HG02970 (cell line): ENCODE measurements around the gene IDS.
"Not testable (repeated sequence)": the region's sequence is repeated elsewhere in the genome, so short reads cannot be mapped to it uniquely, and the experiment has no call there.

Source experiments
- ATAC-seq: cut with Tn5 transposase; IDR thresholded peaks from one replicate; pipeline ENCODE4 v1.9.1; 2021; ENCODE audit warnings: mild to moderate bottlenecking, moderate library complexity, moderate number of reproducible peaks; ENCODE audit not compliant: unreplicated experiment, low FRiP score

The IDS gene

GRCh38 chrX:149503446-149503845, 1.7 kb downstream of the IDS start:
- ATAC-seq: peak; percentile 47

- not testable (repeated sequence) for ATAC-seq
Measured at GRCh38 chrX:149502923-149503322, 2.2 kb downstream of the IDS start.

DNA sequence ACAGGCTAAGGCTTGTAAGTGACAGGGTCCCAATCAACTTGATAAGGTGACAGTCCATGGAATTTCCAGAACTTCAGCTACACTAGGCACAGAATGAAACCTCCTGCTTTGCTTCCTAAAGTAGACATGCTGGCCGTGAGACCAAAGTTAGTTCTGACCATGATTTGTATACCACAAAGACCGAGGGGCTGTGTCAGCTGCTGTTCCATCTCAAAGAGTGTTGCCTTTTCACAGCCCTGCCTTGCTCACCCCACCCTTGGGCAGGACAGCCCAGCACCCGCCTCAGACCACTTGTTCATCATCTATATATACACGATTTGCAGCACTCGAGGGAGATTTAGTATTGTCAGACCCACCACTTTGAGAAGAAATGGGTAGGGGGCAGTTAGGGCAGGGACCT, 5.3 kb downstream of the IDS start:
- no peak for ATAC-seq

GRCh38 chrX:149498767-149499166, 6.3 kb downstream of the IDS start:
- no peak for ATAC-seq

DNA sequence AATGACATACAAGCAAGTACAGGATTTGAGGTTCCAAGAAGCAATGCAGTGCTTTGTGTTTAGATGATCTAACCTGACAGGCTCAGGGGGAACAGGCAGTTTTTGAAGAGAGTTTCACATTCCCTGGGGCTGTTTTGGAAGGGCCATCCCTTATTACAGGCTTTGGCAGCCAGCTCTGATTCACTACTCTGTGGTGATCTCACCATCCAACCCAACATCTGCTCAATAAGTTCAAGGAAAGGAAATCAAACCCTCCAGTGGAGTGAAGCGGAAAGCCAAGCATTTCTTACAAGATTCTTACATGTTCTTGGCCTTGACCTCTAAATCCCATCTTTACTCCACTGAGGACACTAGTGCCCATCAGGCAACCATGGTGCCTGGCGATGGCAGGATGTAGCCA, 7.5 kb downstream of the IDS start:
- no peak for ATAC-seq

GRCh38 chrX:149497054-149497453, 8.1 kb downstream of the IDS start:
- ATAC-seq: no peak

GRCh38 chrX:149495573-149496071, 9.5 kb downstream of the IDS start:
- no peak for ATAC-seq

DNA sequence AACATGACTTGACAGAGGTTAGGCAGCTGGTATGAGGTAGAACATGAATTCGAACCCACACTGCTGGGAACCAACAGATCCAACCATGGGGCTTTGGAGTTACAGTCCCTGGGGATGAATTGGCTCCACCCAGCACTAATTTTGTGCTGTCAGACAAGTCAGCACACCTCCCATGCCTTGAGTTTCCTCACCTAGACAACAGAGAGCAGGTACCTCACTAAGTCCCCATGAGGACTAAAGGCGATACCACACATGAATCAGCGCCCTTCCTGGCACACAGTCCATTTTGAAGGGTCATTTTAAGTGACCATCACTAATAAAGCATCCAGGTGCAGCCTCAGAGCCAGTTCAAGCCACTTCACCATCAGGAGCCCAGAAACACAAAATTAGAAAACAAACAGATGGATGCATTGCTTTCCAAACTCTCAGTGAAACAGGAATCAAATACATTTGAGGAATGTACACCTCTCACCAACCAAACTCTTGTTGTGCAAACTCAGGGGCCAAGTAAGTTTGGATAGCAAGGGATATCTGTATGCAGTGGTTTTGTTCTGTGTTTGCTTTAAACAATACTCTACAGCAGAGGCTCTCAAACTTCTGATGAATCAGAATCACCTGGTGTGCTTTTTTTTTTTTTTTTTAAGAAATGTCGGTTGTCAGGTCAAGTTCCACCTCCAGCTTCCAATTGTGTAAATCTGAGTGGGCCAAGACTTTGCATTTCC, 10.1 kb downstream of the IDS start:
- ATAC-seq: no peak

DNA sequence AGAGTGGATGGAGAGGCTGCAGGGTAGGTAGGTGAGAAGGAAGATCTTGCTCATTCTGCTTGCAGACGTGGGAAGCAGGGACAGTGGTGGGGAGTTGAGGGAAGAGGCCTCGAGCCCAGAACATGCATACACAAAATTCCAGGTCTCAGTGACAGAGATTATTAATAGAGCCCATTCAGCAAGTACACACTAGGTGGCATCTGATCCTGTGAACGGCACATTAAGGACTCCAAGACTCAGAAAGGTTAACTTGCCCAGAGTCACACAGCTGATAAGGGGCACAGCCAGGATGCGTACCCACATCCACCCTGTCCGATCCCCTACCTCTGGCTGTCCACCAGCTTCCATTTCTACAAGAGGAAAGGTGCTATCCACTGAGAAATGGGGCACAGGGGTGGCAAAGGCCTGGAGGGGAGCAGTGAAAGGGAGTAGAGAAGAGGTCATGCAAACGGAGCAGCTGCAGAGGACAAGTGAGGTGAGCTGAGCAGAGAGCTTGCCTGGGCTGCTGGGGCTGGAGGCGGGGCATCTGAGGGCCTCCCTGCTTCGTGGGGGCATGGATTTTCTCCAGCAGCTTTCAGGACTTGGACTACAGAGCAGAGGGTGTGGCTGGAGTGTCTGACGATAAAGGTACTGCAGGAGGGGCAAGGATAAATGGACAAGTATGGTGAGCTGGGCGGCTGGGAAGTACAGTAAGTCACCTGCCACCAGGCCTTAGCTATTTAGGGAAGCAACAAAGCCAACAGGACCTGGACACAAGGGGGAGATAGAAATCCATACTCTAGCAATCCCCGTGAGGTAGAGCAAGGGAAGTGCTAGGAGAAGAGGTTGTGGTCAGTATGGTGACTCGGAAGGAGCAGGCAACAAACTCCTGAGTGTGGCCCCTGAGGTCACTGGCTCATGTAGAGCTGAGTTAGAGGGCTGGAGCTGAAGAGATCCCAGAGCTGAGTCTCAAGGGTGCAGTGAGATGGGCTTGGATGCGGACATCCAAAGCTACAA, 11.2 kb downstream of the IDS start:
- no peak for ATAC-seq

- ATAC-seq: no peak
Measured at GRCh38 chrX:149491812-149492211, 13.3 kb downstream of the IDS start.

- ATAC-seq: no peak
Measured at GRCh38 chrX:149490100-149490499, 15.0 kb downstream of the IDS start.

GRCh38 chrX:149488411-149489052, 16.6 kb downstream of the IDS start:
- ATAC-seq: not testable (repeated sequence)

- not testable (repeated sequence) for ATAC-seq
Measured at GRCh38 chrX:149488008-149488407, 17.1 kb downstream of the IDS start.

DNA sequence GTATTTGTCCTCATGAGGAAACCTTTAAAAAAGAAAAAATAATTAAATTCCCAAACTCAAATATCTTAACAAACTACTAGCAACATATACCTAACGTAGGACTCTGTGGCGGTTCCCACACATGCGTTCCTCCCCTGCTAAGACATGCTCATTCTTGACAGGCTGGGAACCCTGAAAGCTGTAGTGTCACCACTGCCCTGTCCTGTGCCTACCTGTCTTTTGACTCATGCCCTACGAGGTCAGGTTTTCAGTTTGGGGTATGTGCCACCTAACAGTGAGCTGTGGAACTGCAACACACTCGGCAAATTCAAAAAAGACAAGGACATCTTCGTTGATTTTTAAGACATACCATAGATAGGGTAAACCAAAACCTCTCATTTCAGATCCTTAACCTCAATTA, 17.8 kb downstream of the IDS start:
- no peak for ATAC-seq

- ATAC-seq: no peak
Measured at GRCh38 chrX:149476513-149476912, 28.6 kb downstream of the IDS start.

GRCh38 chrX:149473966-149474365, 31.1 kb downstream of the IDS start:
- ATAC-seq: no peak

DNA sequence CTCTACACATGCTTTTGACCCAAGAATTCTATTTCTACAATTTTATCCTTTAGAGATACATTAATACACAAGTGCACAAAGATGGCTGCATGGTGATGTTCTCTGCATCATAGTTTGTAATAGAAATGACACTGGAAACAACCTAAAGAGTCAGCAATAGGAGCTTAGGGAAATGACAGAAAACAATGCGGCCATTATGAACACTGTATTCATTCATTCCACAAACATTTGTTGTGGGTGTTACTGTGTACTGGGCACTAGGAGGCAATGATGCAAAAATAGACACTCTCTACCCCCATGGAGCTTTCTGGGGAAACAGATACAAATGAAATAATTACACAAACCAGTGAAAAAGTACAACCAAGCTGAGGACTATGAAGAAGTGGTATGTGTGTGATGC, 32.0 kb downstream of the IDS start:
- no peak for ATAC-seq

DNA sequence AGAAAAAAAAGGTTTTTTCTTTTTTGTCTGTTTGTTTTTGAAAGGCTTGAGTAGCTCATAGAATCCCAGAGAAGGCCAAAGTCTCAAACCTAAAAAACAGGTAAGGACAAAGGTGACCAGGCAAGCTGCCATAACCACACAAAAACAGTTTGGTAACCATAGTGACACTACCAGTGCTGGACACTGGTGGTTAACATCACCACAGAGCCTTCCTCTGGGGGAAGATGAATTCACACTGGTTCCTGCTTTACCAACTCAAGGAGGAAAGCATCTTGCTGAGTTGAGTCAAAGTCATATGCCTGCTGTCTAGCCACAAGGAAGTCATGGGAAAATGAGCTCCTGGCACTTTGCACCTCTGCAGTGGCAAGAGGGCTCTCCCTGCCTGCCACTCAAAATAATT, 32.5 kb downstream of the IDS start:
- ATAC-seq: no peak

- ATAC-seq: no peak
Measured at GRCh38 chrX:149471397-149471796, 33.7 kb downstream of the IDS start.

DNA sequence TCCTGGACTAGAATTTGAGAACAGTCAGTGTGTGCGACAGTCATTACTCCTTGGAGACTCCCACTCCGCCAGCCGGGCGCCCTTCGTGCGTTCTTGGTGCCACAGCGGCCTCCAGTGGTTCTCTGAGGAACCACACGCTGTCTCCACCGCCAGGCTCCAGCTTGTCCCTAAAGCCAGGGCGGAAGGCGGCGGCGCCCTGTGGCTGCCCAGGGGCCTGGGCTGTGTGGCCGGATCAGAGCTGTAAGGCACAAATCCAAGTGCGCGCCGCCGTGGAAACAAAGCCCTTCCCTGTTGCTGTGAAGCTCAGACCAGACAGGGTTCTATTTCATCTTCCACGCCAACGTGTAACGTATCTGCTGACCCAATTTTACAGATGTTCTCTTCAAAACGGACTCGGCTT, 34.2 kb downstream of the IDS start:
- ATAC-seq: peak; percentile 77

DNA sequence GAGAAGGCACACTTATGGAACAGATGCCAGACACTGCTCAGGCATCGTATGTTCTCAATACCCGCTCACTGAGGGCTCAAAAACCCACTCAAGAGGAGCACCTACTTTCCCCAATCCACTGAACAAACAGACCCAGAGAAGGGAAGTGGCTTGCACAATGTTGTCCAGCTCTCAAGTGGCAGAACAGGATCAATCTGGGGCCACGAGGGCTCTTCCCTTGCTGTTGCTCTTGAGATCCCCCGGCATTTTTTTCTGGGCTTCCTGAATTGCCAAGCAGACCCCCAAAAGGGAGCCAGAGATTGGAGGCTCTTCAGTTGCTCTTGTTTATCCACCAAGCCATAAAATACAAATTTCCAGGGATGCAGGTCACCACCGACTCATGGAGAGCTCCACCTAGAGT, 35.7 kb downstream of the IDS start:
- ATAC-seq: no peak
